Keratinocyte (primary cell): ENCODE data around the gene ABCD1. TPM values are rescaled to one million over a fixed set of nuclear protein-coding genes. Genes with fewer than 3 reads are reported as not detected.

Experiments used
- DNase-seq: peaks from one replicate; pipeline ENCODE4 v3.0.0-alpha.2; 2011; ENCODE audit warnings: low read depth, missing footprints, low spot score
- FAIRE-seq: peaks from 2 replicates; lab custom pipeline; 2011; peaks lifted over from hg19 to GRCh38; lab: Jason Lieb, UNC
- H2AFZ ChIP-seq: 2 replicates; pipeline ENCODE4 v1.6.0; 2012; ENCODE audit warnings: low read length, control low read depth, inconsistent platforms; ENCODE audit not compliant: control insufficient read depth
- H3K27ac ChIP-seq: 2 replicates; pipeline ENCODE4 v1.5.1; 2011; ENCODE audit warnings: low read length; ENCODE audit not compliant: control insufficient read depth, insufficient read depth
- H3K27me3 ChIP-seq: 3 replicates; pipeline ENCODE4 v1.6.0; 2011; ENCODE audit warnings: low read length; ENCODE audit not compliant: control insufficient read depth, insufficient read depth; ENCODE audit errors: extremely low read depth
- H3K36me3 ChIP-seq, 2 experiments: 2 replicates in 1 of 2; 3 replicates in 1 of 2; pipeline ENCODE4 v1.5.1; 2011; ENCODE audit warnings: low read length in 2 of 2, mild to moderate bottlenecking in 1 of 2; ENCODE audit not compliant: control insufficient read depth in 2 of 2, insufficient read depth in 2 of 2; ENCODE audit errors: extremely low read depth in 1 of 2
- H3K4me1 ChIP-seq: 3 replicates; pipeline ENCODE4 v1.5.1; 2011; ENCODE audit warnings: low read length; ENCODE audit not compliant: control insufficient read depth, insufficient read depth; ENCODE audit errors: extremely low read depth
- H3K4me2 ChIP-seq: 3 replicates; pipeline ENCODE4 v1.6.0; 2011; ENCODE audit warnings: low read depth, low read length; ENCODE audit not compliant: control insufficient read depth, insufficient read depth; ENCODE audit errors: extremely low read depth
- H3K4me3 ChIP-seq, 3 experiments: fragments of 200-600 bp in 1 of 3; sonication (generic) in 1 of 3; 2 replicates in 2 of 3; 3 replicates in 1 of 3; pipeline ENCODE4 v1.5.1; 2011 to 2016; ENCODE audit warnings: low read length in 3 of 3, mild to moderate bottlenecking in 3 of 3, control low read depth in 2 of 3, inconsistent platforms in 1 of 3, low read depth in 1 of 3, mixed read lengths in 1 of 3, mixed run types in 1 of 3, moderate library complexity in 1 of 3; ENCODE audit not compliant: control insufficient read depth in 2 of 3, insufficient read depth in 2 of 3; ENCODE audit errors: extremely low read depth in 1 of 3
- H3K79me2 ChIP-seq: 2 replicates; pipeline ENCODE4 v1.6.0; 2012; ENCODE audit warnings: low read length; ENCODE audit not compliant: control insufficient read depth, insufficient read depth
- H3K9ac ChIP-seq: 3 replicates; pipeline ENCODE4 v1.6.0; 2011; ENCODE audit warnings: low read length; ENCODE audit not compliant: control insufficient read depth, insufficient read depth; ENCODE audit errors: extremely low read depth
- H3K9me1 ChIP-seq: 3 replicates; pipeline ENCODE4 v1.6.0; 2011; ENCODE audit warnings: low read length; ENCODE audit not compliant: control insufficient read depth, insufficient read depth; ENCODE audit errors: extremely low read depth
- H3K9me3 ChIP-seq: 2 replicates; pipeline ENCODE4 v1.5.1; 2012; ENCODE audit warnings: low read depth, low read length; ENCODE audit not compliant: control insufficient read depth
- H4K20me1 ChIP-seq: 3 replicates; pipeline ENCODE4 v1.6.0; 2011; ENCODE audit warnings: low read length; ENCODE audit not compliant: control insufficient read depth, insufficient read depth; ENCODE audit errors: extremely low read depth
- CTCF ChIP-seq, 3 experiments: IDR thresholded peaks in 1 of 3; conservative IDR thresholded peaks in 1 of 3; optimal IDR thresholded peaks in 1 of 3; 2 replicates in 2 of 3; 3 replicates in 1 of 3; pipeline versions ENCODE3 to v1.5.1; 2011; ENCODE audit warnings: low read length in 3 of 3, mild to moderate bottlenecking in 3 of 3, moderate library complexity in 2 of 3, control low read depth in 1 of 3, inconsistent platforms in 1 of 3; ENCODE audit not compliant: insufficient read depth in 2 of 3; ENCODE audit errors: extremely low read depth in 1 of 3
- EZH2 ChIP-seq: IDR thresholded peaks from one replicate; pipeline ENCODE4 v1.6.1; 2012; ENCODE audit warnings: inconsistent platforms, mild to moderate bottlenecking, low read length, moderate library complexity
- dilution Hi-C: fragments of 300-500 bp; cut with MboI; formaldehyde crosslinking; loops from one replicate; pipeline ENCODE4 v1.7.0; 2020; ENCODE audit warnings: low sequenced_read_pairs; ENCODE audit not compliant: extremely low pct_ligation_motif_present
- polyA plus RNA-seq, 5 experiments: library from polyadenylated mRNA; depleted of rRNA in 3 of 5; stranded (reverse) in 3 of 5; stranded (forward) in 1 of 5; unstranded in 1 of 5; fragments of >200 nt; gene quantifications; 1 replicate in 1 of 5; 2 replicates in 3 of 5; 3 replicates in 1 of 5; pipeline versions ENCODE4 v1.2.1 to v1.2.3, GENCODE V29; 2011 to 2012; ENCODE audit warnings: missing spikeins in 2 of 5, low read depth in 1 of 5, low replicate concordance in 1 of 5

ABCD1 gene
- polyA plus RNA-seq, 1 donor (not counting 4 experiments of a cell fraction or from before 2014, with no cell fraction given) = 0.81 TPM

GRCh38 chrX:153727123-153727931 is 2.7 kb downstream of the ABCD1 start:
- no peaks in the 10 kb centered on the region for H3K9me3 ChIP-seq
- no peak for TF ChIP-seq CTCF (optimal IDR thresholded peaks at IDR 0.05 in 1 of 3, IDR thresholded peaks at IDR 0.05 in 1 of 3, conservative IDR thresholded peaks at IDR 0.05 in 1 of 3; ENCODE audit: extremely low read depth in 1 of 3, insufficient read depth in 2 of 3, low read length in 3 of 3)
- TF ChIP-seq EZH2 = no peak
- peak overlapping the region; percentile 22 for H2AFZ ChIP-seq
- no peaks in the 10 kb centered on the region for H3K9me1 ChIP-seq
- H3K27ac ChIP-seq = no peak overlapping the region
- peaks cover 30% of the 10 kb centered on the region for H3K4me1 ChIP-seq
- peaks cover 10% of the 10 kb centered on the region for H3K79me2 ChIP-seq
- dilution Hi-C loops = no loop called here
- no peak for FAIRE-seq
- no peak overlapping the region for H3K4me3 ChIP-seq
- H3K36me3 ChIP-seq = peaks cover 0 to 3% of the 10 kb centered on the region in 2 experiments
- H3K27me3 ChIP-seq = no peaks in the 10 kb centered on the region
- H3K9ac ChIP-seq = peak overlapping the region; percentile 9
- no peaks in the 10 kb centered on the region for H4K20me1 ChIP-seq
- H3K4me2 ChIP-seq = peak overlapping the region; percentile 54
- DNase-seq = no peak

- DNase-seq (no peak), FAIRE-seq (no peak)
- Histone ChIP-seq H3K36me3 (no peaks in the 10 kb centered on the region), H3K79me2 (peaks cover 2% of the 10 kb centered on the region), H3K27me3 (no peaks in the 10 kb centered on the region), H3K4me3 (no peak overlapping the region), H3K9ac (no peak overlapping the region), H3K27ac (no peak overlapping the region), H4K20me1 (no peaks in the 10 kb centered on the region), H3K4me1 (peaks cover 32% of the 10 kb centered on the region), H2AFZ (no peak overlapping the region), H3K9me1 (no peaks in the 10 kb centered on the region), H3K4me2 (no peak overlapping the region), H3K9me3 (no peaks in the 10 kb centered on the region)
- TF ChIP-seq CTCF (optimal IDR thresholded peaks at IDR 0.05 in 1 of 3, IDR thresholded peaks at IDR 0.05 in 1 of 3, conservative IDR thresholded peaks at IDR 0.05 in 1 of 3; ENCODE audit: extremely low read depth in 1 of 3, insufficient read depth in 2 of 3, low read length in 3 of 3) (no peak), EZH2 (no peak)
- dilution Hi-C loops = no loop called here
Measured at GRCh38 chrX:153728095-153728494, 3.4 kb downstream of the ABCD1 start.
